ENCODE results near the gene PTN.

The PTN gene

GRCh38 chr7:137386966-137387365 is 43.4 kb upstream of the PTN start:
- no peaks in the 10 kb centered on the region for H3K4me1 ChIP-seq (ENCODE audit: insufficient read depth, low read length, severe bottlenecking)
- H3K9me2 ChIP-seq (ENCODE audit: low read depth, low read length) = no peaks in the 10 kb centered on the region
- H3F3A ChIP-seq (ENCODE audit: insufficient read depth, low read length) = no peaks in the 10 kb centered on the region
- H3K4me3 ChIP-seq (ENCODE audit: low read depth, low read length, poor library complexity, severe bottlenecking) = no peak overlapping the region
- TF ChIP-seq EZH2 (IDR thresholded peaks at IDR 0.05; ENCODE audit: borderline replicate concordance, low read length) = no peak
- no peak for TF ChIP-seq CTCF (IDR thresholded peaks at IDR 0.05; ENCODE audit: low read length)
- no peak overlapping the region for H3K9ac ChIP-seq (ENCODE audit: low read length)
- no peaks in the 10 kb centered on the region for H3K79me2 ChIP-seq (ENCODE audit: insufficient read depth, low read length)
- H3K27me3 ChIP-seq (ENCODE audit: insufficient read depth, low read length) = no peaks in the 10 kb centered on the region
- no peak overlapping the region for H3K4me2 ChIP-seq (ENCODE audit: low read length)
- H3K9me3 ChIP-seq (ENCODE audit: low read length) = no peaks in the 10 kb centered on the region
- no peaks in the 10 kb centered on the region for H3K36me3 ChIP-seq (ENCODE audit: insufficient read depth, low read length)
- H4K20me1 ChIP-seq (ENCODE audit: insufficient read depth, low read length) = no peaks in the 10 kb centered on the region
- H2AFZ ChIP-seq (ENCODE audit: low read length) = no peak overlapping the region
- H3K27ac ChIP-seq (ENCODE audit: low read depth, low read length, poor library complexity, severe bottlenecking) = no peak overlapping the region

GRCh38 chr7:137381045-137381444 is 37.5 kb upstream of the PTN start:
- Histone ChIP-seq H3K4me3 (ENCODE audit: low read depth, low read length, poor library complexity, severe bottlenecking) (no peak overlapping the region), H3K4me2 (ENCODE audit: low read length) (no peak overlapping the region), H3F3A (ENCODE audit: insufficient read depth, low read length) (no peaks in the 10 kb centered on the region), H3K9me3 (ENCODE audit: low read length) (no peaks in the 10 kb centered on the region), H3K27me3 (ENCODE audit: insufficient read depth, low read length) (no peaks in the 10 kb centered on the region), H3K36me3 (ENCODE audit: insufficient read depth, low read length) (no peaks in the 10 kb centered on the region), H4K20me1 (ENCODE audit: insufficient read depth, low read length) (no peaks in the 10 kb centered on the region), H3K27ac (ENCODE audit: low read depth, low read length, poor library complexity, severe bottlenecking) (no peak overlapping the region), H3K79me2 (ENCODE audit: insufficient read depth, low read length) (no peaks in the 10 kb centered on the region), H3K4me1 (ENCODE audit: insufficient read depth, low read length, severe bottlenecking) (no peaks in the 10 kb centered on the region), H3K9me2 (ENCODE audit: low read depth, low read length) (no peaks in the 10 kb centered on the region), H2AFZ (ENCODE audit: low read length) (no peak overlapping the region), H3K9ac (ENCODE audit: low read length) (no peak overlapping the region)
- no peak for TF ChIP-seq CTCF (IDR thresholded peaks at IDR 0.05; ENCODE audit: low read length)
- no peak for TF ChIP-seq EZH2 (IDR thresholded peaks at IDR 0.05; ENCODE audit: borderline replicate concordance, low read length)

- no peaks in the 10 kb centered on the region for H3K79me2 ChIP-seq (ENCODE audit: insufficient read depth, low read length)
- H3K27ac ChIP-seq (ENCODE audit: low read depth, low read length, poor library complexity, severe bottlenecking) = no peak overlapping the region
- no peaks in the 10 kb centered on the region for H3K4me1 ChIP-seq (ENCODE audit: insufficient read depth, low read length, severe bottlenecking)
- H3K36me3 ChIP-seq (ENCODE audit: insufficient read depth, low read length) = no peaks in the 10 kb centered on the region
- H3K9me2 ChIP-seq (ENCODE audit: low read depth, low read length) = no peaks in the 10 kb centered on the region
- no peak overlapping the region for H3K4me3 ChIP-seq (ENCODE audit: low read depth, low read length, poor library complexity, severe bottlenecking)
- H3K27me3 ChIP-seq (ENCODE audit: insufficient read depth, low read length) = no peaks in the 10 kb centered on the region
- no peak overlapping the region for H2AFZ ChIP-seq (ENCODE audit: low read length)
- H3K9ac ChIP-seq (ENCODE audit: low read length) = no peak overlapping the region
- TF ChIP-seq CTCF (IDR thresholded peaks at IDR 0.05; ENCODE audit: low read length) = no peak
- no peak for TF ChIP-seq EZH2 (IDR thresholded peaks at IDR 0.05; ENCODE audit: borderline replicate concordance, low read length)
- no peak overlapping the region for H3K4me2 ChIP-seq (ENCODE audit: low read length)
- no peaks in the 10 kb centered on the region for H4K20me1 ChIP-seq (ENCODE audit: insufficient read depth, low read length)
- no peaks in the 10 kb centered on the region for H3K9me3 ChIP-seq (ENCODE audit: low read length)
- H3F3A ChIP-seq (ENCODE audit: insufficient read depth, low read length) = no peaks in the 10 kb centered on the region
Observed at GRCh38 chr7:137373507-137373906, 30.0 kb upstream of the PTN start.
